Activated T-cell treated with anti-CD3 and anti-CD28 coated beads, Interleukin-2, amount 50 U/mL, for 4 hours (primary cell): Measurements from ENCODE around the gene CD300LB. TPM values are rescaled to one million over a fixed set of nuclear protein-coding genes. Genes with fewer than 3 reads are reported as not detected.

ENCODE experiments used
- ATAC-seq, 2 donors: fragments of 200-7000 bp; cut with Tn5 transposase; one replicate each; pipeline ENCODE4 v1.10.0; 2021
- DNase-seq: peaks from one replicate; pipeline ENCODE4 v3.0.0-alpha.2; 2020
- H3K27me3 Mint-ChIP-seq: one replicate; pipeline ENCODE4 v1.8.0; 2021; ENCODE audit warnings: low read depth, mixed read lengths
- H3K36me3 Mint-ChIP-seq: one replicate; pipeline ENCODE4 v1.8.0; 2022; ENCODE audit warnings: mixed read lengths; ENCODE audit not compliant: insufficient read depth
- H3K4me1 Mint-ChIP-seq: one replicate; pipeline ENCODE4 v1.8.0; 2021; ENCODE audit warnings: low read depth, mixed read lengths
- H3K4me3 Mint-ChIP-seq: one replicate; pipeline ENCODE4 v1.8.0; 2021; ENCODE audit warnings: mild to moderate bottlenecking, moderate library complexity, mixed read lengths
- H3K9me3 Mint-ChIP-seq: one replicate; pipeline ENCODE4 v1.8.0; 2021; ENCODE audit warnings: mixed read lengths
- total RNA-seq, 3 donors: library from RNA; stranded (reverse); gene quantifications; one replicate each; pipeline ENCODE4 v1.2.1, GENCODE V29; 2021

Gene CD300LB
- total RNA-seq, 3 donors from 2014 or later: not detected

- DNase-seq: no peak
- H3K27me3 Mint-ChIP-seq: peaks cover 6% of the 10 kb centered on the region
- H3K9me3 Mint-ChIP-seq: no peaks in the 10 kb centered on the region
- no peak for ATAC-seq
- no peak overlapping the region for H3K4me3 Mint-ChIP-seq
- H3K36me3 Mint-ChIP-seq: no peaks in the 10 kb centered on the region
- peaks cover 6% of the 10 kb centered on the region for H3K4me1 Mint-ChIP-seq
These were observed 12.1 kb upstream of the CD300LB start for GRCh38 chr17:74543406-74543805.

GRCh38 chr17:74542727-74543383, 11.6 kb upstream of the CD300LB start:
- DNase-seq: no peak
- peaks cover under 1% of the 10 kb centered on the region for H3K4me1 Mint-ChIP-seq
- no peaks in the 10 kb centered on the region for H3K9me3 Mint-ChIP-seq
- H3K27me3 Mint-ChIP-seq: peaks cover 3% of the 10 kb centered on the region
- no peak overlapping the region for H3K4me3 Mint-ChIP-seq
- H3K36me3 Mint-ChIP-seq: no peaks in the 10 kb centered on the region
- no peak for ATAC-seq

GRCh38 chr17:74542166-74542565, 10.9 kb upstream of the CD300LB start:
- H3K4me1 Mint-ChIP-seq: no peaks in the 10 kb centered on the region
- ATAC-seq (no peak), DNase-seq (no peak)
- peaks cover 3% of the 10 kb centered on the region for H3K27me3 Mint-ChIP-seq
- no peak overlapping the region for H3K4me3 Mint-ChIP-seq
- H3K36me3 Mint-ChIP-seq: no peaks in the 10 kb centered on the region
- no peaks in the 10 kb centered on the region for H3K9me3 Mint-ChIP-seq

GRCh38 chr17:74541176-74542111, 10.2 kb upstream of the CD300LB start:
- H3K4me3 Mint-ChIP-seq: no peak overlapping the region
- peaks cover 3% of the 10 kb centered on the region for H3K27me3 Mint-ChIP-seq
- no peak for ATAC-seq
- DNase-seq: no peak
- no peaks in the 10 kb centered on the region for H3K36me3 Mint-ChIP-seq
- no peaks in the 10 kb centered on the region for H3K4me1 Mint-ChIP-seq
- no peaks in the 10 kb centered on the region for H3K9me3 Mint-ChIP-seq

GRCh38 chr17:74539281-74539820, 8.1 kb upstream of the CD300LB start:
- ATAC-seq (no peak), DNase-seq (no peak)
- Mint-ChIP-seq H3K9me3 (no peaks in the 10 kb centered on the region), H3K4me1 (no peaks in the 10 kb centered on the region), H3K4me3 (no peak overlapping the region), H3K27me3 (peaks cover 6% of the 10 kb centered on the region), H3K36me3 (no peaks in the 10 kb centered on the region)

- Mint-ChIP-seq H3K4me3 (no peak overlapping the region), H3K9me3 (no peaks in the 10 kb centered on the region), H3K36me3 (no peaks in the 10 kb centered on the region), H3K4me1 (peaks cover 5% of the 10 kb centered on the region), H3K27me3 (peaks cover 26% of the 10 kb centered on the region)
- ATAC-seq (no peak), DNase-seq (no peak)
These were observed 5.6 kb upstream of the CD300LB start for GRCh38 chr17:74536890-74537289.

GRCh38 chr17:74532115-74532514, 840 bp upstream of the CD300LB start:
- Mint-ChIP-seq H3K9me3 (no peaks in the 10 kb centered on the region), H3K4me3 (peak overlapping the region; percentile 67), H3K36me3 (no peaks in the 10 kb centered on the region), H3K4me1 (peaks cover 5% of the 10 kb centered on the region), H3K27me3 (peaks cover 38% of the 10 kb centered on the region)
- DNase-seq: no peak
- no peak for ATAC-seq

- Mint-ChIP-seq H3K4me3 (no peak overlapping the region), H3K9me3 (no peaks in the 10 kb centered on the region), H3K36me3 (no peaks in the 10 kb centered on the region), H3K27me3 (peaks cover 41% of the 10 kb centered on the region), H3K4me1 (peaks cover 5% of the 10 kb centered on the region)
- ATAC-seq (no peak), DNase-seq (no peak)
These were observed 484 bp downstream of the CD300LB start for GRCh38 chr17:74530831-74531150.

GRCh38 chr17:74529243-74529642, 2.0 kb downstream of the CD300LB start:
- H3K4me1 Mint-ChIP-seq: peaks cover 5% of the 10 kb centered on the region
- H3K27me3 Mint-ChIP-seq: peaks cover 49% of the 10 kb centered on the region
- no peaks in the 10 kb centered on the region for H3K36me3 Mint-ChIP-seq
- DNase-seq: no peak
- no peaks in the 10 kb centered on the region for H3K9me3 Mint-ChIP-seq
- ATAC-seq: no peak
- H3K4me3 Mint-ChIP-seq: no peak overlapping the region

- Mint-ChIP-seq H3K4me1 (peaks cover 5% of the 10 kb centered on the region), H3K9me3 (no peaks in the 10 kb centered on the region), H3K4me3 (no peak overlapping the region), H3K27me3 (peaks cover 46% of the 10 kb centered on the region), H3K36me3 (no peaks in the 10 kb centered on the region)
- ATAC-seq (peak in 1 of 2 donors; percentile 32), DNase-seq (no peak)
These were observed 2.6 kb downstream of the CD300LB start for GRCh38 chr17:74528491-74529199.

- ATAC-seq (no peak), DNase-seq (no peak)
- no peaks in the 10 kb centered on the region for H3K36me3 Mint-ChIP-seq
- H3K9me3 Mint-ChIP-seq: no peaks in the 10 kb centered on the region
- peaks cover 41% of the 10 kb centered on the region for H3K27me3 Mint-ChIP-seq
- no peak overlapping the region for H3K4me3 Mint-ChIP-seq
- peaks cover 2% of the 10 kb centered on the region for H3K4me1 Mint-ChIP-seq
These were observed 3.5 kb downstream of the CD300LB start for GRCh38 chr17:74527756-74528155.

- Mint-ChIP-seq H3K36me3 (no peaks in the 10 kb centered on the region), H3K4me3 (no peak overlapping the region), H3K27me3 (peaks cover 39% of the 10 kb centered on the region), H3K4me1 (no peaks in the 10 kb centered on the region), H3K9me3 (no peaks in the 10 kb centered on the region)
- ATAC-seq: no peak
- DNase-seq: no peak
These were observed 4.2 kb downstream of the CD300LB start for GRCh38 chr17:74527081-74527480.

GRCh38 chr17:74526681-74527080, 4.6 kb downstream of the CD300LB start:
- DNase-seq: no peak
- Mint-ChIP-seq H3K4me1 (peaks cover 2% of the 10 kb centered on the region), H3K36me3 (no peaks in the 10 kb centered on the region), H3K9me3 (no peaks in the 10 kb centered on the region), H3K27me3 (peaks cover 40% of the 10 kb centered on the region), H3K4me3 (no peak overlapping the region)
- ATAC-seq: no peak

GRCh38 chr17:74525781-74526288, 5.4 kb downstream of the CD300LB start:
- peaks cover 8% of the 10 kb centered on the region for H3K4me1 Mint-ChIP-seq
- no peaks in the 10 kb centered on the region for H3K9me3 Mint-ChIP-seq
- DNase-seq (no peak), ATAC-seq (no peak)
- H3K27me3 Mint-ChIP-seq: peaks cover 49% of the 10 kb centered on the region
- no peaks in the 10 kb centered on the region for H3K36me3 Mint-ChIP-seq
- H3K4me3 Mint-ChIP-seq: no peak overlapping the region
